B cell (primary cell): ENCODE results near the gene ARHGAP1.

Source experiments
- EZH2 ChIP-seq: IDR thresholded peaks from 2 replicates; pipeline ENCODE4 v1.6.1; 2012; ENCODE audit warnings: borderline replicate concordance, low read depth, mild to moderate bottlenecking, moderate library complexity, low read length; ENCODE audit not compliant: insufficient read depth, poor library complexity, severe bottlenecking
- TF ChIP-seq, protein P1 (sequence below): fragments of 200-600 bp; IDR thresholded peaks from one replicate; pipeline ENCODE4 v1.8.0; 2022; ENCODE audit warnings: antibody characterized with exemption, mild to moderate bottlenecking

DNA sequence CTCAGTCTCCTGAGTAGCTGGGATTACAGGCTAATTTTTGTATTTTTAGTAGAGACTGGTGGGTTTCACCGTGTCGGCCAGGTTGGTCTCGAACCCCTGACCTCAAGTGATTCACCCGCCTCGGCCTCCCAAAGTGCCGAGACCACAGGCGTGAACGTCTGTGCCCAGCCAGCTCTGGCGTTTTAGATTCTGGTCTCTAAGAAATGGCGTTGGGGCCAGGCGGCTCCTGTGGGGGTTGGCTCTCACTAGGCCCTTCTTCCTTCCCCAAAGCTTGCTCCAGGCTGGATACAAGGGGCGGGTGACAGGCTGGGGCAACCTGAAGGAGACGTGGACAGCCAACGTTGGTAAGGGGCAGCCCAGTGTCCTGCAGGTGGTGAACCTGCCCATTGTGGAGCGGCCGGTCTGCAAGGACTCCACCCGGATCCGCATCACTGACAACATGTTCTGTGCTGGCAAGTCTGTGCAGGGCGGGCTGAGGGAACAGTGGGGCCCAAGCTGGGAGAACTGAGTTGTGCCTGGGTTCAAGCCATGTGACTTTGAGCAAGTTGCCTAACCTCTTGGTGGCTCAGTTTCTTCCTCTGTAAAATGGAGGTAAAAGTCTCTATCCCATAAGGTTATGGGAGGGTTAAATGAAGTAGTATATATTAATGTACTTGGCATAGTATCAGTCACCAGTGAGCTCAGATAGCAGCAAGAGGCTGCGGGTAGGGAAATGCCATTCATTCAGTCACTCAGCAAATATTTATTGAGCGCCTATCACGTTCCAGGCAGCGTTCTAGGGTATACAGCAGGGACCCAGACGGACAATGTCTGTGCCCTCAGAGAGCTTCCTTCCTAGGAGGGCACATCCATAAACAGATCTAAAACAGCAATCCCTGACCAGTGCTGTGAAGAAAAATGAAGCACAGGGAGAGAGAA is 28.9 kb upstream of the ARHGAP1 start:
- TF ChIP-seq, protein P1, sequence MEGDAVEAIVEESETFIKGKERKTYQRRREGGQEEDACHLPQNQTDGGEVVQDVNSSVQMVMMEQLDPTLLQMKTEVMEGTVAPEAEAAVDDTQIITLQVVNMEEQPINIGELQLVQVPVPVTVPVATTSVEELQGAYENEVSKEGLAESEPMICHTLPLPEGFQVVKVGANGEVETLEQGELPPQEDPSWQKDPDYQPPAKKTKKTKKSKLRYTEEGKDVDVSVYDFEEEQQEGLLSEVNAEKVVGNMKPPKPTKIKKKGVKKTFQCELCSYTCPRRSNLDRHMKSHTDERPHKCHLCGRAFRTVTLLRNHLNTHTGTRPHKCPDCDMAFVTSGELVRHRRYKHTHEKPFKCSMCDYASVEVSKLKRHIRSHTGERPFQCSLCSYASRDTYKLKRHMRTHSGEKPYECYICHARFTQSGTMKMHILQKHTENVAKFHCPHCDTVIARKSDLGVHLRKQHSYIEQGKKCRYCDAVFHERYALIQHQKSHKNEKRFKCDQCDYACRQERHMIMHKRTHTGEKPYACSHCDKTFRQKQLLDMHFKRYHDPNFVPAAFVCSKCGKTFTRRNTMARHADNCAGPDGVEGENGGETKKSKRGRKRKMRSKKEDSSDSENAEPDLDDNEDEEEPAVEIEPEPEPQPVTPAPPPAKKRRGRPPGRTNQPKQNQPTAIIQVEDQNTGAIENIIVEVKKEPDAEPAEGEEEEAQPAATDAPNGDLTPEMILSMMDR: no peak
- TF ChIP-seq EZH2: no peak
